ENCODE measurements around the gene SPRR3.
"Not testable (repeated sequence)": the region's sequence is repeated elsewhere in the genome, so short reads cannot be mapped to it uniquely, and the experiment has no call there.

Gene SPRR3

GRCh38 chr1:152983743-152984142, 17.8 kb upstream of the SPRR3 start, which contains the start of gene SPRR1A:
SPRR1A (plus strand) TSS chr1:152984081; CDS start chr1:152985231, 1,150 bp downstream.
- DNase-seq (ENCODE audit: low read depth): no peak

GRCh38 chr1:152986578-152986977, 15.0 kb upstream of the SPRR3 start:
- no peak for DNase-seq (ENCODE audit: low read depth)

GRCh38 chr1:152993186-152993585, 8.4 kb upstream of the SPRR3 start:
- no peak for DNase-seq (ENCODE audit: low read depth)

- DNase-seq (ENCODE audit: low read depth): no peak
Observed at GRCh38 chr1:152995842-152996241, 5.7 kb upstream of the SPRR3 start.

- no peak for DNase-seq (ENCODE audit: low read depth)
Observed at GRCh38 chr1:152996633-152997400, 4.7 kb upstream of the SPRR3 start.

GRCh38 chr1:152997901-152998300, 3.6 kb upstream of the SPRR3 start:
- DNase-seq (ENCODE audit: low read depth): no peak

- no peak for DNase-seq (ENCODE audit: low read depth)
Observed at GRCh38 chr1:152998476-152998875, 3.1 kb upstream of the SPRR3 start.

GRCh38 chr1:152999818-153000217, 1.7 kb upstream of the SPRR3 start:
- no peak for DNase-seq (ENCODE audit: low read depth)

GRCh38 chr1:153000294-153000693, 1.3 kb upstream of the SPRR3 start:
- no peak for DNase-seq (ENCODE audit: low read depth)

- not testable (repeated sequence) for DNase-seq (ENCODE audit: low read depth)
Observed at GRCh38 chr1:153011235-153011758, 9.7 kb downstream of the SPRR3 start.

GRCh38 chr1:153021829-153022228, 20.3 kb downstream of the SPRR3 start:
- DNase-seq (ENCODE audit: low read depth): not testable (repeated sequence)

- not testable (repeated sequence) for DNase-seq (ENCODE audit: low read depth)
Observed at GRCh38 chr1:153022340-153022739, 20.8 kb downstream of the SPRR3 start.

- DNase-seq (ENCODE audit: low read depth): no peak
Observed at GRCh38 chr1:153023109-153023508, 21.6 kb downstream of the SPRR3 start.

GRCh38 chr1:153024413-153024812, 22.9 kb downstream of the SPRR3 start:
- no peak for DNase-seq (ENCODE audit: low read depth)

- no peak for DNase-seq (ENCODE audit: low read depth)
Observed at GRCh38 chr1:153025797-153026196, 24.2 kb downstream of the SPRR3 start.

GRCh38 chr1:153028766-153029165, 27.2 kb downstream of the SPRR3 start:
- no peak for DNase-seq (ENCODE audit: low read depth)

- no peak for DNase-seq (ENCODE audit: low read depth)
Observed at GRCh38 chr1:153030895-153031294, 29.3 kb downstream of the SPRR3 start, which contains the start of gene SPRR1B. SPRR1B (plus strand) TSS chr1:153031203; CDS start chr1:153032346, 1,143 bp downstream.

GRCh38 chr1:153032073-153032472, 30.5 kb downstream of the SPRR3 start:
- DNase-seq (ENCODE audit: low read depth): no peak

GRCh38 chr1:153032677-153033308, 31.2 kb downstream of the SPRR3 start:
- peak; percentile 40 for DNase-seq (ENCODE audit: low read depth)

- DNase-seq (ENCODE audit: low read depth): no peak
Observed at GRCh38 chr1:153035211-153035610, 33.7 kb downstream of the SPRR3 start.

GRCh38 chr1:153040950-153041631, 39.5 kb downstream of the SPRR3 start, which contains the start of gene SPRR2D:
SPRR2D (minus strand) TSS chr1:153041120; CDS start chr1:153040346, 774 bp downstream.
- no peak for DNase-seq (ENCODE audit: low read depth)

- DNase-seq (ENCODE audit: low read depth): no peak
Observed at GRCh38 chr1:153049211-153049610, 47.7 kb downstream of the SPRR3 start.
